CD4-positive, CD25-positive, alpha-beta regulatory T cell (primary cell): Measurements from ENCODE around the gene GSTO2. TPM values are rescaled to one million over a fixed set of nuclear protein-coding genes. Genes with fewer than 3 reads are reported as not detected.

Experiments
- ATAC-seq, 2 donors: fragments of 150-1000 bp; cut with Tn5 transposase; one replicate each; pipeline ENCODE4 v1.10.0; 2021; ENCODE audit warnings: low read depth in 2 of 2, moderate number of reproducible peaks in 2 of 2, moderate library complexity in 1 of 2
- DNase-seq, 3 donors: peaks; one replicate each; pipeline versions ENCODE4 v3.0.0 to v3.0.0-alpha.2; 2012 to 2022; ENCODE audit warnings: mixed read lengths in 1 of 3
- H3K27ac ChIP-seq: one replicate; pipeline ENCODE4 v1.7.0; 2013; ENCODE audit warnings: mild to moderate bottlenecking, low read length; ENCODE audit not compliant: insufficient read depth, poor library complexity, severe bottlenecking
- H3K27me3 ChIP-seq: one replicate; pipeline ENCODE4 v1.7.0; 2013; ENCODE audit warnings: low read length; ENCODE audit not compliant: control insufficient read depth, insufficient read depth
- H3K36me3 ChIP-seq: one replicate; pipeline ENCODE4 v1.7.0; 2013; ENCODE audit warnings: mild to moderate bottlenecking, low read length, moderate library complexity; ENCODE audit not compliant: control insufficient read depth, insufficient read depth
- H3K4me1 ChIP-seq: 2 replicates; pipeline ENCODE4 v1.7.0; 2013; ENCODE audit warnings: mild to moderate bottlenecking, low read length; ENCODE audit not compliant: insufficient read depth, control insufficient read depth, poor library complexity, severe bottlenecking
- H3K4me3 ChIP-seq: one replicate; pipeline ENCODE4 v1.7.0; 2013; ENCODE audit warnings: low read depth, mild to moderate bottlenecking, low read length, moderate library complexity
- H3K9me3 ChIP-seq, 2 experiments: 1 replicate in 1 of 2; 2 replicates in 1 of 2; pipeline ENCODE4 v1.7.0; 2013; ENCODE audit warnings: low read length in 2 of 2, mild to moderate bottlenecking in 1 of 2, moderate library complexity in 1 of 2; ENCODE audit not compliant: control insufficient read depth in 2 of 2
- H3K27ac Mint-ChIP-seq, 3 donors: one replicate each; pipeline ENCODE4 v1.8.0; 2020 to 2022; ENCODE audit warnings: mild to moderate bottlenecking in 3 of 3, mixed read lengths in 3 of 3, moderate library complexity in 2 of 3
- H3K27me3 Mint-ChIP-seq: one replicate; pipeline ENCODE4 v1.8.0; 2022; ENCODE audit warnings: mild to moderate bottlenecking, mixed read lengths
- H3K36me3 Mint-ChIP-seq: one replicate; pipeline ENCODE4 v1.8.0; 2020; ENCODE audit warnings: mixed read lengths
- H3K4me1 Mint-ChIP-seq, 4 donors: one replicate each; pipeline ENCODE4 v1.8.0; 2020 to 2022; ENCODE audit warnings: mixed read lengths in 4 of 4, mild to moderate bottlenecking in 1 of 4
- H3K4me3 Mint-ChIP-seq, 4 donors: one replicate each; pipeline ENCODE4 v1.8.0; 2020 to 2022; ENCODE audit warnings: mild to moderate bottlenecking in 4 of 4, mixed read lengths in 4 of 4, moderate library complexity in 3 of 4
- H3K9me3 Mint-ChIP-seq, 7 donors: one replicate each; pipeline ENCODE4 v1.8.0; 2020 to 2022; ENCODE audit warnings: mixed read lengths in 7 of 7, mild to moderate bottlenecking in 3 of 7, moderate library complexity in 2 of 7
- polyA plus RNA-seq, 4 donors: library from polyadenylated mRNA; unstranded; fragments of 300-500 nt; fragmentation: Illumina TruSeq; gene quantifications; one replicate each; pipeline ENCODE4 v1.2.3, GENCODE V29; 2021
- total RNA-seq: library from RNA; stranded (reverse); gene quantifications from one replicate; pipeline ENCODE4 v1.2.3, GENCODE V29; 2022

GSTO2 gene
- total and polyA plus RNA-seq, 5 donors from 2014 or later, result 0.35 to 3.6 (median 1.4) TPM

DNA sequence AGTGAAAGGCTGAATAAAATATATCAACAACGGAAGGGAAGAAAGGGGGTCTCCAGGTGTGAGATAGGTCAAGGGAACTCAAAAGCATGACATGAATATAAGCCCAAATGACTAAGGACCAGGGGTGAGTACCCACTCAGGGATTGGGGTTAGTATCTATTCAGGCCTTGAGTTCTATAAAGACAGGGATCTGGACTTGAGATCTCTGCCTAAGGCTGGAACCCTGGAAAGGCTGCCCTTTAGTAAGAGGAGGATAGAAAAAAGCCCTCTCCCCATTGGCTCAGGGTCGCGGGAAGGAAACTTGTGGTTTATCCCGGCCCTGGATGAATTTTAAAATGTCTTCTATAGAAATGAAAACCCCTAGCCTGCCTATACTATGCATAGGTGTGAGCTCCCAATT lies 71.7 kb downstream of the GSTO2 start:
- DNase-seq (no peak), ATAC-seq (no peak)
- Mint-ChIP-seq H3K9me3 (peaks cover 0 to 5% (median 0%) of the 10 kb centered on the region in 7 donors), H3K4me3 (peak overlapping the region; percentile 52 to 91 (median 76)), H3K36me3 (no peaks in the 10 kb centered on the region), H3K4me1 (peaks cover 13 to 32% (median 20%) of the 10 kb centered on the region in 4 donors), H3K27ac (no peak overlapping the region), H3K27me3 (peaks cover 20% of the 10 kb centered on the region)
- Histone ChIP-seq H3K27ac (no peak overlapping the region), H3K36me3 (no peaks in the 10 kb centered on the region), H3K9me3 (no peaks in the 10 kb centered on the region), H3K4me3 (no peak overlapping the region), H3K4me1 (peaks cover 32% of the 10 kb centered on the region), H3K27me3 (peaks cover 3% of the 10 kb centered on the region)

DNA sequence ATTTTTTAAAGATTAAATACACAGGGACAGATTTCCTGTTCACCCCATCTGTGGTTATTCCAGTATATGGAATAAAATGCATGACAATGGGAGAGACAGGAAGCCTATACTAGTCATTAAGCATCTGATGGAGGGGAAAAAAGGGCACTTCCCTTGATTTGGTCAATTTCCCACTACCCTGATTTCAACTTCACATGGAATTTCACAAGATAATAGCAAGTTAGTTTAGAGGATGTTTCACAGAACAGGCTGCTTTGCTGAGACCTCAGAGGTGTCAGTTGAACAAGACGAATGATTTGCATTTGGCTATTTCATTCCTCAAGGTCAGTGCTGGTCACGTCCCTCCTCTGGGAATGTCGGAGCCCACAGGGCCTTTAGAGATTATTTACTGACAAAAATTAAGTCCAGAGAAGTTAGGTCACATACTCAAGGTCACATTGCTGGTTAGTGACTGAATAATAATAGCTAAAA lies 74.0 kb downstream of the GSTO2 start:
- Mint-ChIP-seq H3K4me1 (peaks cover 9 to 31% (median 19%) of the 10 kb centered on the region in 4 donors), H3K4me3 (peak overlapping the region in 1 of 4 donors; percentile 13), H3K27ac (no peak overlapping the region), H3K9me3 (peaks cover 0 to 9% (median 0%) of the 10 kb centered on the region in 7 donors), H3K36me3 (no peaks in the 10 kb centered on the region), H3K27me3 (peaks cover 20% of the 10 kb centered on the region)
- no peaks in the 10 kb centered on the region for H3K9me3 ChIP-seq
- H3K4me1 ChIP-seq, result peaks cover 19% of the 10 kb centered on the region
- no peak for DNase-seq
- H3K27ac ChIP-seq, result no peak overlapping the region
- no peak for ATAC-seq
- H3K4me3 ChIP-seq, result no peak overlapping the region
- H3K27me3 ChIP-seq, result peaks cover 3% of the 10 kb centered on the region
- H3K36me3 ChIP-seq, result no peaks in the 10 kb centered on the region

DNA sequence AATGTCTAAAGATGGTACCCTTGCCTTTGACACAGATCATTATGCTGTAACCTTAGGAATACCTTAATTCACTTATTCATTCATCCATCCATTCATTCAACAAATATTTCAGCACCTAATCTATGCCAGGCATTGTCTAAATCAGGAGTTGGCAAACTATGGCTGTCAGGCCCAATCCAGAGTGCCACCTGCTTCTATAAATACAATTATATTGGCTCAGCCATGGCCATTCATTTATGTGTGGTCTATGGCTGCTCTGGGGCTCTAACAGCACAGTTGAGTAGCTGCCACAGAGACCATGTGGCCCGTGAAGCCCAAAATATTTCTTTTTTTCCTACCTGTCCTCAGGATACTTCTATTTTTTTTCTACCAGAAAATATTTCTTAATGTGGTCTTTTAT lies 75.2 kb downstream of the GSTO2 start:
- Histone ChIP-seq H3K27me3 (peaks cover 3% of the 10 kb centered on the region), H3K4me3 (no peak overlapping the region), H3K4me1 (peaks cover 11% of the 10 kb centered on the region), H3K36me3 (no peaks in the 10 kb centered on the region), H3K27ac (no peak overlapping the region), H3K9me3 (no peaks in the 10 kb centered on the region)
- no peak overlapping the region for H3K27ac Mint-ChIP-seq
- H3K4me3 Mint-ChIP-seq, result no peak overlapping the region
- peaks cover 0 to 9% (median 0%) of the 10 kb centered on the region in 7 donors for H3K9me3 Mint-ChIP-seq
- H3K27me3 Mint-ChIP-seq, result peaks cover 10% of the 10 kb centered on the region
- ATAC-seq, result no peak
- H3K4me1 Mint-ChIP-seq, result peaks cover 8 to 27% (median 14%) of the 10 kb centered on the region in 4 donors
- no peak for DNase-seq
- H3K36me3 Mint-ChIP-seq, result no peaks in the 10 kb centered on the region

DNA sequence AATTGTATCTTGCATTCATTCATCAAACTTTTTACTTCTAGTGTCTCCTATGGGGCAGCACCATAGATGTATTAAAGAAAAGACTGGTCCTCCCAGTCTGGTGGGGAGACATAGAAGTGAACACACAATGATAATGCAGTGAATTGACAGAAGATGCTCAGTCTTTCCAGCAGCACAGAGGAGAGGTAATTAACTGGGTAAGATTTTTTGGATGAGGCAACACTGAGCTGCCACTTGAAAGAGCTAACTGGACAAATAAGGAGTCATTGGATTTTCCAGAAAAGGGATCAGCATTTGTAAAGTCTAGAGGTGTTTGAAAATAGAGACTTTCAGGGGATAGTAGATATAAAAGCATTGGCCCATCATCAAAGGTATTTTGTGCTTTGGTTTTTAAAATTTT lies 76.5 kb downstream of the GSTO2 start:
- H3K27ac ChIP-seq, result no peak overlapping the region
- Mint-ChIP-seq H3K9me3 (peaks cover 0 to 9% (median 0%) of the 10 kb centered on the region in 7 donors), H3K4me1 (peaks cover 8 to 16% (median 10%) of the 10 kb centered on the region in 4 donors), H3K27me3 (peaks cover under 1% of the 10 kb centered on the region), H3K27ac (peak overlapping the region in 2 of 3 donors; percentile 4 to 8), H3K4me3 (peak overlapping the region in 1 of 4 donors; percentile 14), H3K36me3 (no peaks in the 10 kb centered on the region)
- H3K27me3 ChIP-seq, result no peaks in the 10 kb centered on the region
- DNase-seq, result no peak
- peaks cover 5% of the 10 kb centered on the region for H3K4me1 ChIP-seq
- no peak for ATAC-seq
- H3K9me3 ChIP-seq, result no peaks in the 10 kb centered on the region
- no peaks in the 10 kb centered on the region for H3K36me3 ChIP-seq
- H3K4me3 ChIP-seq, result no peak overlapping the region

DNA sequence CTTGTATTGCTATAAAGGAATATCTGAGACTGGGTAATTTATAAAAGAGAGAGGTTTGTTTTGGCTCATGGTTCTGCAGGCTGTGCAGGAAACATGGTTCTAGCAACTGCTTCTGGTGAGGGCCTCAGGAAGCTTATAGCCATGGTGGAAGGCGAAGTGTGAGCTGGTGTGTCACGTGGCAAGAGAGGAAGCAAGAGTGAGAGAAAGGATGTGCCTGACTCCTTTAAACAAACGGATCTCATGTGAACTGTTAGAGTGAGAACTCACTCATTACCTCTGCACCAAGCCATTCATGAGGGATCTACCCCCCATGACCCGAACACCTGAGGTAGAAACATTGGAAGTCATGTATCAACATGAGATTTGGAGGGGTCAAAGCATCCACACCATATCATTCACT lies 77.0 kb downstream of the GSTO2 start:
- ATAC-seq (peak; percentile 48 to 52), DNase-seq (peak in 1 of 3 donors; percentile 73)
- H3K27ac ChIP-seq, result no peak overlapping the region
- H3K4me1 ChIP-seq, result peaks cover 5% of the 10 kb centered on the region
- H3K36me3 ChIP-seq, result no peaks in the 10 kb centered on the region
- H3K27me3 Mint-ChIP-seq, result no peaks in the 10 kb centered on the region
- H3K4me3 Mint-ChIP-seq, result peak overlapping the region in 2 of 4 donors; percentile 14 to 33
- H3K9me3 ChIP-seq, result no peaks in the 10 kb centered on the region
- peak overlapping the region in 2 of 3 donors; percentile 4 to 86 for H3K27ac Mint-ChIP-seq
- H3K9me3 Mint-ChIP-seq, result peaks cover 0 to 9% (median 0%) of the 10 kb centered on the region in 7 donors
- H3K4me1 Mint-ChIP-seq, result peaks cover 8 to 16% (median 10%) of the 10 kb centered on the region in 4 donors
- no peaks in the 10 kb centered on the region for H3K36me3 Mint-ChIP-seq
- no peaks in the 10 kb centered on the region for H3K27me3 ChIP-seq
- H3K4me3 ChIP-seq, result no peak overlapping the region

DNA sequence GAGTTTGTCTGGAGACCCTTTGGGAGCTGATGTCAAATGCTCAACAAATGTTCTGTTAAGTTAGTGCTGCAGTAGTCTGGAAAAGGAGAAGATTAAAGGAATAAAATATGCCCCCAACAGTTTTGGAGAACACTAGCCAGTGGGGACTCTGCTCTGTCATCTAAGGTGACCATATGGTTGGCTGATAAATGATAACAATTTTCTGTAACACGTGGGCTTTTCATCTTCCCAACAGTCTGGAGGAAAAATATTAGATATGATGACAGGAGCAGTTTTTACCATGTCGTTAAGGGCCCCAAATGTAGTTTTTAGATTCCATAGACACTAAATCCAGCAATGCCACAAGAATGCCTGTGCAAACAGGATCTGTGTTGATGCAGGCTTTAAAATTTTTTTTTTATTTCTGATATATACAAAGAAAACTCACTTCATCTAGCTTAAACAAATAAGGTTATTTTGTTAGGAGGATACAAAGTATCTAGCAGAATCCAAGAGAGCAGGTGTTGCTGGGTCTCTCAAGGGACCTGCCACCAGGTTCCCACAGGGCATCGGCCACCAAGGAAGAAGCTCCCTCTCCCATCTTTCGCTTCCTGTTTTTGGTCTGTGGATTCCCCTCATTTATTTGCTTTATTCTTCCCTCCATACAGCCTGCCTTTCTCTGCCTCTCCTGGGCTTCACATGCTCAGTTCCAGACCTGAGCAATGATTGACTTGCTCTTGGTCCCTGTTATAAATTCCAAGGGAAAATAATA lies 78.5 kb downstream of the GSTO2 start:
- Histone ChIP-seq H3K27me3 (no peaks in the 10 kb centered on the region), H3K4me3 (no peak overlapping the region), H3K4me1 (peaks cover 5% of the 10 kb centered on the region), H3K27ac (no peak overlapping the region), H3K36me3 (no peaks in the 10 kb centered on the region), H3K9me3 (no peaks in the 10 kb centered on the region)
- Mint-ChIP-seq H3K9me3 (peaks cover 0 to 9% (median 0%) of the 10 kb centered on the region in 7 donors), H3K27me3 (peaks cover 2% of the 10 kb centered on the region), H3K4me3 (no peak overlapping the region), H3K27ac (peak overlapping the region in 2 of 3 donors; percentile 55 to 66), H3K36me3 (no peaks in the 10 kb centered on the region), H3K4me1 (peaks cover 8 to 22% (median 17%) of the 10 kb centered on the region in 4 donors)
- DNase-seq, result no peak
- no peak for ATAC-seq

DNA sequence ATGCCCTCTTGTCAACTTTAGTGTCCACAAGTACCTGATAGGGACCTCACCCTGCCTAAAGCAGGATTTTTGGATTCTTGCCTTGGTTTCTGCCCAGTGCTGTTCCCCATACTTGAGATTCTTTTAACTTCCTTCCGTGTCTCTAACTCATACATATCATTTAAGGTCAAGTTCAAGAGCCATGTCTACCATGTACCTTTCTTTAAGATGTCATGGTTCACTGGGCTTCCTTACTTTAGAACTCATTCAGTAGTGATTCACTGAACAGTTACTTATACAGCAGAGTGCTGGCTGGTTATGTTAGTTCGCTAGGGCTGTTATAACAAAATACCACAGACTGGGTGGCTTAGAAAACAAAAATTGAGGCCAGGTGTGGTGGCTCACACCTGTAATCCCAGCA lies 79.6 kb downstream of the GSTO2 start:
- H3K27ac Mint-ChIP-seq, result no peak overlapping the region
- peaks cover 4% of the 10 kb centered on the region for H3K27me3 Mint-ChIP-seq
- H3K27ac ChIP-seq, result no peak overlapping the region

More for the DNA sequence above, 79.6 kb downstream of the GSTO2 start:
- DNase-seq, result no peak
- ATAC-seq, result no peak
- H3K36me3 Mint-ChIP-seq, result no peaks in the 10 kb centered on the region
- peaks cover 0 to 9% (median 0%) of the 10 kb centered on the region in 7 donors for H3K9me3 Mint-ChIP-seq
- Histone ChIP-seq H3K4me1 (peaks cover 11% of the 10 kb centered on the region), H3K36me3 (no peaks in the 10 kb centered on the region), H3K4me3 (no peak overlapping the region), H3K27me3 (no peaks in the 10 kb centered on the region), H3K9me3 (no peaks in the 10 kb centered on the region)
- peaks cover 8 to 27% (median 19%) of the 10 kb centered on the region in 4 donors for H3K4me1 Mint-ChIP-seq
- H3K4me3 Mint-ChIP-seq, result no peak overlapping the region
